Stimulated activated naive CD4-positive, alpha-beta T cell treated with Interleukin-2 at 50 U/mL for 16 hours (primary cell): ENCODE measurements around the gene FPGS.
A peak's percentile ranks its signal among the peaks of the same experiment; 100 is the strongest.
"Not testable (repeated sequence)": the region's sequence is repeated elsewhere in the genome, so short reads cannot be mapped to it uniquely, and the experiment has no call there.

Experiments used
- DNase-seq: peaks from one replicate; lab custom pipeline; 2025; lab: John Stamatoyannopoulos, UW

FPGS gene

DNA sequence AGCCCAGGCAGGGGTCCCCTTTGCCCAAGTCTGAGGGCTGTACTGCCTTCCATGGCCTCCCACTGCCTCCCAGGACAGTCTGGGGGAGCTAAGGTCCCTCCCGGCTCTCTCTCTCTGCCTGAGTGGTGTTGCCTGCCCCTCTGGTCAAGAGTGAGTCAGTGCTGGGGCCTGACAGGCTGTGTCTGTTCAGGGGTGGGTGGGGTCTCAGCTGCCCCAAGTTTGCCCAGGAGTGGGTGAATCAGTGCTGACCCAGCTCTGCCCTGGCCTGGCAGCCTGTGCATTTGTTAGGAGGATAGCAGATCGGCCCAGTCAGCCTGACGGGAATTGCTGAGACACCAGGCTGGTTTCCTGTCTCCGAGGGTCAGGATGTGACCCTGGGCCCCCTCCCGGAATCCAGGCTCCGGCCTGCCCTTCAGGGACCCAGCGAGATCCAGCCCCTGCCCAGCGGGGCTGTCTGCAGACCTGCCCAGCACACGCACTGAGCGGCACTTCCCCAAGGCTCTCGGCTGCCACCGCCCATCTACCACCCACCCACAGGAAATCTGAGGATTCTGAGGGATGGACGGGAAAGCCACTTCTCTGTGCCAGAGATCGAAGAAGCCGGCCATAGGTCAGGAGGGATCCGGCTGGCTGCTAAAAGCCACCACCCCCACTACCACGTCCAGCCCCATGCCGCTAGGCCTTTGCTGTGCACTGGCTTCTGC is 35.8 kb downstream of the FPGS start:
- no peak for DNase-seq

DNA sequence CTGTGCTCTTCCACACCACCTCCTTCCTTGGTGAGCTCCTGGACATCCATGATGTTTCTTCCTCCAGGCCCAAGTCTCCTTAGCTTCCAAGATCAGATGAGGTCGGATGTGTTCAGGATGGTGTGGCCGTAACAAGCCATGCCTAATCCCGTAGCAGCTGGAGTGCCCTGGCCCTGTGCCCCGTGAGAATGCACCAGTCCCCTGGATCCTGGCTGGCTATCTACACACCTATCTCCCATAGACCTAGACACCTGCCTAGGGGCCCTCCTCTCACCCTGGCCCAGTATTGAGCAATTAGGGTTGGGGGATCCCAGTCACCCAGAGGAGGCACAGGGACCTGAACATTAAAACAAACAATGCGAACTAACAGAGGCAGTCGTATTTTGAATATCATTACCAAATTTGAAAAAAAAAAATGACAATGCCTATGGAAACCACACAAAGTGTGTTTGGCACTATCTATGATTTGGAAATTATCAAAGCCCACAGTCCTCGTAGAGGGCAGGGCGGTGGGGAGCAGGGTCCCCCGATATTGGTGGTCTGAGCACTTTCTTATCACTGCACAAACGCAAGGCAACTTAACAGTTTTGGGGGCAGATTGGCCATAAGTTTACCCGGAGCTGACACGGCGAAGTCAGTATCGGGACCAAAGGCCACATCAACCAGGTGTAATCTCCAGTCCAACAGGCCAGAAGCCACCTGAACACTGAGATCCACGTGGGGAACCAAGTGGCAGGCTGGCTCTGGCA is 38.6 kb downstream of the FPGS start:
- DNase-seq = no peak

- DNase-seq = no peak
Observed at GRCh38 chr9:127844821-127845359, 42.2 kb downstream of the FPGS start.

DNA sequence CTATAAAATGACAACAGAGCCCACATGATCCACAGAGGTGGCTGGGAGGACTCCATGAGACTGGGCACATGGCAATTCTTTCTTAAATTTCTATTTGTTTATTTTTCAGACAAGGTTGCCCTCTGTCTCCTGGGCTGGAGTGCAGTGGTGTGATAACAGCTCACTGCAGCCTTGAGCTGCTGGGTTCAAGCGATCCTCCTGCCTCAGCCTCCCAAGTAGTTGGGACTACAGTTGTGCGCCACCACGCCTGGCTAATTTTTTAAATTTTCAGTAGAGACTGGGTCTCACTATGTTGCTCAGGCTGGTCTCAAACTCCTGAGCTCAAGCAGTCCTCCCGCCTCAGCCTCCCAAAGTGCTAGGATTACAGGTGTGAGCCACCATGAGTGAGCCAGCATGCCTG is 42.9 kb downstream of the FPGS start:
- not testable (repeated sequence) for DNase-seq

DNA sequence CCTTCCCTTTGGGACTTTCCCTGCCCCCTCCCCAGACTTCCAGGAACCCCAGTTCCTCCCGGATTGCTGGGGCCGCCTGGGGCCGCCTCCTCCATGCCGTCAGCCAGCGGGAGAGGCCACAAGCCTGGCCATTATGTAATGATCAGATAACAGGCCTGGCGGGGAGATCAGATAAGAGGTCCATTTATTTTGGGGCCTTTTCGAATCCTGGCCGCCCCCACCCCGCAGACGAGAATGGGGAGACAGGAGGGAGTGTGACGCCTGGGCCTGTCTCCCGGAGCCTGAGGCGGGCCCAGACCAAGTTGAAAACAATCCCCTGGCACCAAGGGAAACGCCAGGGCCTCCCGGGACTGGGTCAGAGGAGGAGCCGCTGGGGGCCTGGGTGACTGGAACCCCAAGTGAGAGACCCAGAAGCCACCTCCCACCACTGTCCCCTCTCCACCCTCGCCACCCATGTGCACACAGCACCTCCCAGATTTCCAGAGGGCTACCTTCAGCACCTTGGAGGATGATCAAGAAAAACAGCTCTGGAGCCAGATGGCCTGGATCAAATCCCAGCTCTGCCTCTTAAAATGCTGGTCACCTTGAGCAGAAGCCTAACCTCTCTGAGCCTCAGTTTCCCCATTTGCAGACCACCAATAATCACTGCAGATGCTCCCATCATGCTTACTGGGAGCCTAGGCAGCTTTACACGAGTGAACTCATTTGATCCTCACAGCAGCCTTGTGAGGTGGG is 43.9 kb downstream of the FPGS start:
- no peak for DNase-seq

DNA sequence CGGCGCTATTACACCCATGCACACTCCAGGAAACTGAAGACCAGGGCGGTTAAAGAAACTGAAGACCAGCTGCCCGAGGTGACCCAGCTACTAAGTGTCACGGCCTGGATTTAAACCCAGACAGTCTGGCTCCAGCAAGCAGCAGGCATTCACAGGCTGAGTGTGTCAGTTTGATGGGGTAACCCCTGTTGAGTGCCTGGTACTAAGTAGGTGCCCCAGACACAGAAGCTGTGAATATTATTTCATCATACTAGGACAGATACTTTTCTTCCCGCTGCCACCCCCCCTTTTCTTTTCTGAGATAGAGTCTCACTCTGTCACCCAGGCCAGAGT is 44.5 kb downstream of the FPGS start:
- no peak for DNase-seq

DNA sequence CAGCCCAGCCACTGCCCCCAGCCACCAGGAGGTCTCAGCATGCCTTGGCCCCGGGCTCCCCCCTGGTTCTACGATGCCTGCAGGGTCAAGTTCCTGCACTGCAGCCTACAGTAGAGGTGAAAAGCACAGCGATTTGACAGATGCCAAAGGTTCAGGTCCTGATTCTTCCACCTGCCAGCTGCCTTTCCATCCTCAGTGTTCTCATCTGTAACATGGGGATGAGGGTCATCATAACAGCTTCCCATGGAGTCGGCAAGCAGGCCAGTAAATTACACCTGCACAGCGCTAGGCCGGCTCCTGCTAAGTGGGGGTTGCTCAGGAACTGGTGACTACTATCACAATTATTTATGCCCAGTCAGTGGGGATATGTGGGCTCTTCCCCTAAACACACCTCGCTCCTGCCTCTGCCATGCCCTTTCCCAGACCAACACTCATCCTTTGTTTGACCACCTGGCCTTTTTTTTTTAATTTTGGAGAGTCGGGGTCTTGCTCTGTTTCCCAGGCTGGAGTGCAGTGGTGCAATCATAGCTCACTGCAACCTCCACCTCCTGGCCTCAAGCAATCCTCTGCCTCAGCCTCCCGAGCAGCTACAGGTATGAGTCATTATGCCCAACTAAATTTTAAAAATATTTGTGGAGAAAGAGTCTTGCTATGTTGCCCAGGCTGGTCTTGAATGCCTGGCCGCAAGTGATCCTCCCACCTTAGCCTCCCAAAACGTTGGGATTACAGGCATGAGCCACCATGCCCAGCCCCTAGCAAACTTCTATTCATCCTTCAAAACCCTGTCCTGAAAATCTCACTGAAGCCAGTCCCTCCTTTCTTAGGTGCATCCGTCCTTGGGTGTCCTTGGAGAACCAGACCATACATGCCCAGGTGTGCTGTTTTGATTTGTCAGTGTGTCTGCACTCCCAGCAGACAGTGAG is 45.4 kb downstream of the FPGS start:
- no peak for DNase-seq

DNA sequence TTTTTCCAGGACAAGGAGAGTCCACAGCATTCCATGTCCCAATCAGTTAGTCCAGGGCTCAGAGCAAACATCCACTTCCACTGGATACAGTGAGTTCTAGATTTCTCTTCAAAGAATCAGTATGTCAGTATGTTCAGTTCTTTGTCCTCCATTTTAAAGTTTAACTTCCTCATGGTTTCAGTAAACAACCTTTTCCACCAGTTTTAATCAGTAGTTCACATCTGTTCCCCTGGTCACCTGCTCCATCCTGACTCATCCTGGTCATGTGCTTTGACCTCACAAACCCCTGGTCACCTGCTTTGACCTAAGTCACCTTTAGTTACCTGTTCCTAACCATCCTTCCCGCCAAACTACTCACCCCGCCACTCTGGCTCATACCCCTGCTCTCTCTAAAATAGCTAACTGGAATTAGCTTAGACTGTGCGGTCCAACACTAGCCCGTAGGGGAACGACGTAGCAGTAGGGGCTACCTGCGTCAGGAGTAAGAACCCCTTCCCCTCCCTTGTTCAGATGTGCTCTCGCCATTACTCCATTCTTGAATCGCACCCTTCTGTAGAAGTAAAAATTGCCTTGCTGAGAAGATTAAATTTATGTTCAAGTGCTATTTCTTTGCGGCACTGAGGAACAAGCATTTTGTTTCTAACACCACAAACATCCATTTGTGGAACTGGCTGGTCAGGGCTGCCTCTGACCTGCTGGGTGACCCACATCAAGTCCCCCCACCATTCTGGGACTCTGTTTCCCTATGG is 46.2 kb downstream of the FPGS start:
- no peak for DNase-seq

GRCh38 chr9:127850286-127850830 is 47.7 kb downstream of the FPGS start:
- DNase-seq = no peak

DNA sequence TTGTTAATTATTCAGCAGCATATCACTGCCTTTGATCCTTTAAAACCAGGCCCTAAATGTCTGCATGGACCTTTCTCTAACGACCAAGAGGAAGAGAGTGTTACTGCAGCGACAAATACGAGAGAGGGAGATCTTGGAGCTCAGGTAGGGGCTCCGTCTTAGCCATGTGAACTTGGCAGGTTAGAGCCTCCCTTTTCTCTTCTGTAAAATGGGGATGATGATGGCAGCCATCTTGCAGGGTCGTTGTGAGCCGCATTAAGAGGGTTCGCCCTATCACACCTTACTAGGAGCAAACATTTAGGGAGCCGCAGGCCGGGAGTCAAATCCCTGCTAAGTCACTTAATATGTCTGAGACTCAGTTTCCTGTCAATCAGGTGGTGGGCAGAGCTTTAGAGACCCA is 50.1 kb downstream of the FPGS start:
- no peak for DNase-seq

- DNase-seq = no peak
Observed at GRCh38 chr9:127853312-127854183, 50.9 kb downstream of the FPGS start.

DNA sequence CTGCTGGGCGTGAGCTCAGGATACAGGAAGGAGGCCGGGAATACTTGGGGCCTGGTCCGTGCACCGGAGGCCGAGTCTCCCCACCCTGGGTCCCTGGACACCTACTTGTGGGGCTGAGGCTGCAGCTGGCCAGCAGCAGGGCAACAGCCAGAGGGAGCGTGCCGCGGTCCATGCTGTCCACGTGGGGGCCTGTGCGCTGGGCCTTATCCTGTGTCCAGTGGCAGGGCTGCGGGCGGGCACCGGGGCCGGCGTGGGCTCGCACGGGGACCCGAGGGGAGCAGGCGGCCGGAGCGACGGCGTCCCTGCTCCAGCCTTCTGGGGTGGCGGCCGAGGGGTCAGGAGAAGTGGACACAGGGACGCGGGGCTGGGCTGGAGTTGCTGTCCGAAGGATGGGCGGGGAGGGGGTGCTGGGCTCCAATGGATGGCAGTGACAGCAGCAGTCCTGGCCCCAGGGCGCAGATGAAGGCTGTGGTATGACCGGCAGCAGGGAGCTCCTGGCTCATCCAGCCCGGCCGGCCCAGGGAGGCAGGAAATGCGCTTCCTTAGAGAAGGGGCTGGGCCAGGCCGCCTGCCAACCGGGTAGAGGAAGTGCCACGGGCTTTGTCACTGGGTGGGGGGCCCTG is 51.6 kb downstream of the FPGS start, which contains the start of gene ENG:
Gene ENG (minus strand): TSS at position 475 of the 623 bp plus-strand sequence. CDS start 303 bp downstream, at position 172.
- DNase-seq = peak; percentile 13

GRCh38 chr9:127854960-127855359 is 52.3 kb downstream of the FPGS start:
- DNase-seq = no peak

GRCh38 chr9:127855522-127855921 is 52.8 kb downstream of the FPGS start:
- no peak for DNase-seq

GRCh38 chr9:127856094-127856728 is 53.5 kb downstream of the FPGS start:
- DNase-seq = no peak

DNA sequence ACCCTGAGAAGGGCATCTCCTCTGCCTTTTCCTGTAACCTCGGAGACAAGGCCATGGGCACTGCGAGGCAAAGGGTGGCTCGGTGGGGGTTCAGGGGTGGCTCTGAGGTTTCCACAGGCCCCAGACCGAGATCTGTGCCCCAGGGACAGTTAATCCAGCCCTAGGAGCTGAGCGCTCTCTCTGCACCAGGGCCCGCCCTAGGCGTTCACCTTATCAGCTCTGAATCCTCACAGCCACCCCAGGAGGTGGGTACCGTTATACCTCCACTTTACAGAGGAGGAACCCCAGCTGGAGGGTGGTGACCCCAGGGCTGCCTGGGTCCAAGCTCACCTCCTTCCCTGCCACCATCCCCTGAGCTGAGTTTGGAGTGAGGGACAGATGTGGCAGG is 54.0 kb downstream of the FPGS start:
- DNase-seq = no peak

- no peak for DNase-seq
Observed at GRCh38 chr9:127857278-127857677, 54.6 kb downstream of the FPGS start.

- no peak for DNase-seq
Observed at GRCh38 chr9:127858041-127858512, 55.4 kb downstream of the FPGS start.
